ENCODE data around the gene TXNDC5. TPM values are rescaled to one million over a fixed set of nuclear protein-coding genes. Genes with fewer than 3 reads are reported as not detected.

TXNDC5 gene
- polyA plus RNA-seq, 1 experiment = 253 TPM

- no peak for TF ChIP-seq CTCF (IDR thresholded peaks at IDR 0.05; ENCODE audit: insufficient read depth, low read depth, low read length)
- ChIA-PET POLR2A (no interaction called here), CTCF (no interaction called here)
- no peak overlapping the region for H3K4me3 ChIP-seq (ENCODE audit: low read depth, low read length)
- H3K36me3 ChIP-seq (ENCODE audit: control insufficient read depth, insufficient read depth, low read length) = no peaks in the 10 kb centered on the region
- no peak for DNase-seq (ENCODE audit: low read depth)
- no peaks in the 10 kb centered on the region; the same call in 1 of the 2 replicates for H3K27me3 ChIP-seq (ENCODE audit: control insufficient read depth, insufficient read depth, low read length)
These were observed 44.1 kb upstream of the TXNDC5 start for GRCh38 chr6:7954477-7955200.

GRCh38 chr6:7953753-7954152 is 43.2 kb upstream of the TXNDC5 start:
- no peak for TF ChIP-seq CTCF (IDR thresholded peaks at IDR 0.05; ENCODE audit: insufficient read depth, low read depth, low read length)
- ChIA-PET CTCF (interaction anchor here (0.7 kb wide), 1 partner anchor 675 kb away, joined by 3 read pairs; no protein-coding TSS in a partner anchor), POLR2A (no interaction called here)
- DNase-seq (ENCODE audit: low read depth) = no peak
- H3K4me3 ChIP-seq (ENCODE audit: low read depth, low read length) = no peak overlapping the region
- no peaks in the 10 kb centered on the region for H3K36me3 ChIP-seq (ENCODE audit: control insufficient read depth, insufficient read depth, low read length)
- no peaks in the 10 kb centered on the region; the same call in 1 of the 2 replicates for H3K27me3 ChIP-seq (ENCODE audit: control insufficient read depth, insufficient read depth, low read length)

GRCh38 chr6:7939864-7940228 is 29.3 kb upstream of the TXNDC5 start:
- DNase-seq (ENCODE audit: low read depth) = no peak
- POLR2A ChIA-PET = interaction anchor here (0.6 kb wide), 1 partner anchor 14 kb away, joined by 3 read pairs; no protein-coding TSS in a partner anchor
- H3K36me3 ChIP-seq (ENCODE audit: control insufficient read depth, insufficient read depth, low read length) = no peaks in the 10 kb centered on the region
- no peak for TF ChIP-seq CTCF (IDR thresholded peaks at IDR 0.05; ENCODE audit: insufficient read depth, low read depth, low read length)
- CTCF ChIA-PET = interaction anchor here (1.4 to 1.5 kb wide), 2 partner anchors 10 to 66 kb away, joined by 4 to 5 read pairs; no protein-coding TSS in a partner anchor
- no peaks in the 10 kb centered on the region; the same call in 1 of the 2 replicates for H3K27me3 ChIP-seq (ENCODE audit: control insufficient read depth, insufficient read depth, low read length)
- no peak overlapping the region for H3K4me3 ChIP-seq (ENCODE audit: low read depth, low read length)

- ChIA-PET CTCF (interaction anchor here (1.4 to 1.5 kb wide), 2 partner anchors 11 to 66 kb away, joined by 4 to 5 read pairs; no protein-coding TSS in a partner anchor), POLR2A (interaction anchor here (0.6 kb wide), 1 partner anchor 14 kb away, joined by 3 read pairs; no protein-coding TSS in a partner anchor)
- H3K4me3 ChIP-seq (ENCODE audit: low read depth, low read length) = no peak overlapping the region
- H3K36me3 ChIP-seq (ENCODE audit: control insufficient read depth, insufficient read depth, low read length) = no peaks in the 10 kb centered on the region
- no peaks in the 10 kb centered on the region; the same call in none of the 2 replicates for H3K27me3 ChIP-seq (ENCODE audit: control insufficient read depth, insufficient read depth, low read length)
- no peak for TF ChIP-seq CTCF (IDR thresholded peaks at IDR 0.05; ENCODE audit: insufficient read depth, low read depth, low read length)
- no peak for DNase-seq (ENCODE audit: low read depth)
These were observed 28.7 kb upstream of the TXNDC5 start for GRCh38 chr6:7939184-7939863.

- no peak for TF ChIP-seq CTCF (IDR thresholded peaks at IDR 0.05; ENCODE audit: insufficient read depth, low read depth, low read length)
- Histone ChIP-seq H3K27me3 (ENCODE audit: control insufficient read depth, insufficient read depth, low read length) (no peaks in the 10 kb centered on the region; the same call in none of the 2 replicates), H3K36me3 (ENCODE audit: control insufficient read depth, insufficient read depth, low read length) (no peaks in the 10 kb centered on the region), H3K4me3 (ENCODE audit: low read depth, low read length) (no peak overlapping the region)
- CTCF ChIA-PET = interaction anchor here (0.6 to 1.5 kb wide), 3 partner anchors 11 to 67 kb away, joined by 3 to 5 read pairs (median 4); no protein-coding TSS in a partner anchor
- POLR2A ChIA-PET = no interaction called here
- DNase-seq (ENCODE audit: low read depth) = no peak
These were observed 28.1 kb upstream of the TXNDC5 start for GRCh38 chr6:7938562-7939183.

Measured in BJ (cell line).